NCI-H345 (cell line): Measurements from ENCODE around the gene IFNA1.
A peak's percentile ranks its signal among the peaks of the same experiment; 100 is the strongest.
"Not testable (repeated sequence)": the region's sequence is repeated elsewhere in the genome, so short reads cannot be mapped to it uniquely, and the experiment has no call there.

ENCODE experiments used
- DNase-seq: peaks from one replicate; lab custom pipeline; 2025; lab: John Stamatoyannopoulos, UW

The IFNA1 gene

GRCh38 chr9:21449312-21449711 is 9.1 kb downstream of the IFNA1 start:
- DNase-seq, result not testable (repeated sequence)

DNA sequence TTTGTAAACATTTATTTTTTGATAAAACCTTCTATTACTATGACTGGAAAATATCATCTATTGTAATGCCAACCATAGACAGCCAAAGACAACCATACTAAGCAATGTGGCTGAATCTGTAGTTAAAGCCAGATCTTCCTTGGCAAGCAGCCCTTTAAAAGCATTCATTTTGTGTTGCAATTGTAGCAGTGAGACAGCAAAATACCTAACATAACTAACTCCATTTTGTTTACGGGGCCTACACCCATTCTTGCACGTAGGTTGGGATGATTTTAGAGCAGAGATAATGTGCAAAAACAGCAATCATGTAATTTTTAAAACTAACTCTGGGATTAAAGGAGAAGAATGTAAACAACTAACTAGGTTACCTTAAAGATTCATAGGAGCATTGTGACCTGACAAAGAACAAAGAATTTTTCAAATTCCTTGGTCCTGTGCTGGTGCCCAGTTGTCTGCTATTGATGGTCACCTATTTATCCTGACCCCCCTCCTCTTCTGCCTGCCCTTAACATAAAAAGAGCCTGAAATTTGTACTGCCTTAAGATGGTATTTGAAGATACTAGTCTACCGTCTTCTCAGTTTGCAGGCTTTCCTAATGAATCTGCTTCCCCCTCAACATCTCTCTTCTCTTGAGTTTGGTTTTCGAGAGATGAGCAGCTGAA is 10.6 kb downstream of the IFNA1 start:
- DNase-seq, result no peak

- no peak for DNase-seq
These were observed 12.4 kb downstream of the IFNA1 start for GRCh38 chr9:21452681-21453080.

DNA sequence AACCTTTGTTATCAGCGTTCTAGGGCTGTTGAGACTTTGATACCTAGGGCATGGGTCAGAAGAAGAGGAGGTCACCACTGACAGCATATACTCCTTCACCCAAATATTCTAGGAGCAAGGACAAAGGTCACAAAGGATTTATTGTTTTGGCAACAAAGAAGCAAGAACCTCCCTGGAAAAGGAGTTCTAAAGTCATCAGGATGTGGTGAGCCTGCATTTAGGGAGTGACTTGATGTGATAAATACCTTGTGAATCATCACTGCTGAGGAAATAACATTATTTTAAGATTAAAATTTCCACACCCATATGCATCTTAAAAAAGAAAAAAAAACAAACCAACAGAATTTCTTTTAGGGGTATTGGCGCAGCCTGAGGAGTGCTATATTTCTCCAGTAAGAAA is 13.9 kb downstream of the IFNA1 start:
- DNase-seq, result no peak

- DNase-seq, result no peak
These were observed 15.1 kb downstream of the IFNA1 start for GRCh38 chr9:21455320-21455719.

DNA sequence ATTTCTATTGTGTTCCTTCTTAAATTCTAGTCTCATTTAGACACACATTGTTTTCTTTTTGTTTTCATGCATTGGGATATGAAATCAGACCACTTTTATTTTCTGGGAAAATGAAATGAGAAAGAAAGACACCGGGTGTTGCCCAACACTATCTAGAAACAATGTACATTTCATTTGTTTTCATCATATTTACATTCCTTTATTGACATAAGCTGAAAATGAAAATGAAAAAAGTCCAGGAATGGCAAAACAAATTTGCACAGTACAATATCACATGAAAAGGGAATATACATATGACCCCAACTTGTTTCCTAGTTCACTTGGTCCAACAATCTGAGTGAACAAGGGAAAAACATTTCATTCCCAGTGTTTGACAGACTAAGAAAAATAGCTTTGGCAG is 21.1 kb downstream of the IFNA1 start:
- DNase-seq, result no peak

DNA sequence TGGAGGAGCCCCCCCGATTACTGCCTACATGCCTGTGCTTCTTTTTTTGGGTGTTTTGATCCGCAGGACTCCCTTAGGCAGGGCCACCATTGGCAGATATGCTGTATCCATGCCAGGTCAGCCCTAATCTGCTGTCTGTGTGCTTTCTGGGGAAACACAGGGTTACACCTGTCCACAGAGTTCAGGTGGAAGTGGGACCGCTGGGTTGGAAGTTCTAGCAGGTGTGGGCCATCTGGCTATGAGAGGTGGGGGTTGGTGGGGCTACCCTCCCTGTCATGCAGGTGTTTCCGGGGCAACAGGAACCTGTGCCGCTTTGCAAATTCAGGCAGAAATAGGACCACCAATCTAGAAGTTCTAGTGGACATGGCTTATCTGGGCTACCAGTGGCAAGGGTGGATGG is 24.9 kb downstream of the IFNA1 start:
- DNase-seq, result no peak

- peak; percentile 24 for DNase-seq
These were observed 25.8 kb downstream of the IFNA1 start for GRCh38 chr9:21465859-21466518.

GRCh38 chr9:21470126-21470525 is 29.9 kb downstream of the IFNA1 start:
- DNase-seq, result no peak

DNA sequence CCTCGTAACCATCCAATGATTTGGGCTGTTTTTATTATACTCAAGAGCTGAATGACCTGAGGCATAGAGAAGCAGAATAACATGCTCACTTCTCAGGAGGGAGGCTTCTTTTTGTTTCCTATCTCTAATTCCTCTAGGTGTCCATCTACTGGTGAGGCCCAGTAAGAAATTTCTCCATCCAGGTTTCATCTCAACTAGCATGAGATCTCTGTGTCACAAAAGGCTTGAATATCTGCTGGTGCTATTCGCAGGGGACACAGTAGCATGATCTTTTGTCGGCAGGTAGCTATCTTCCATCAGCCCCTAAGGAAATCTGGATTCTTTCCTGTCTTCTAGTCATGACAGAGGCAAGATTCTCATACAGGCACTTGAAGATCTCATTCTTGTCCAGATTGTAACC is 33.0 kb downstream of the IFNA1 start:
- no peak for DNase-seq

DNA sequence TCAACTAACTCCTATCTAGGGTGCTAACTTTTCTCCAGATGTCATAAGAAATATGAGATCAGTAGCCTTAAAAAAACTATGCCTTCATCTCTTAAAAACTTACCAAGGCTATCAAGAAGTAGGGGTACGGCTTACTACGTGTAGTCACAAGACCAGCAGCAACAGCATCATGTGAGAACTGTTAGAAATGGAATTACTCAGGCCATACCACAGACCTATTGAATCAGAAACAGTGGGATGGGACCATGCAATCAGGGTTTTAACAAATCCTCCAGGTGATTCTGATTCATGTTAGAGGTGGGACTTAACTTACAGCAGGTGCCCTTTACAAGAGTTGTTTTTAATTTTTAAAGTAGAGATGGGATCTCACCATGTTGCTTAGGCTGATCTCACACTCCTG is 37.2 kb downstream of the IFNA1 start:
- no peak for DNase-seq

DNA sequence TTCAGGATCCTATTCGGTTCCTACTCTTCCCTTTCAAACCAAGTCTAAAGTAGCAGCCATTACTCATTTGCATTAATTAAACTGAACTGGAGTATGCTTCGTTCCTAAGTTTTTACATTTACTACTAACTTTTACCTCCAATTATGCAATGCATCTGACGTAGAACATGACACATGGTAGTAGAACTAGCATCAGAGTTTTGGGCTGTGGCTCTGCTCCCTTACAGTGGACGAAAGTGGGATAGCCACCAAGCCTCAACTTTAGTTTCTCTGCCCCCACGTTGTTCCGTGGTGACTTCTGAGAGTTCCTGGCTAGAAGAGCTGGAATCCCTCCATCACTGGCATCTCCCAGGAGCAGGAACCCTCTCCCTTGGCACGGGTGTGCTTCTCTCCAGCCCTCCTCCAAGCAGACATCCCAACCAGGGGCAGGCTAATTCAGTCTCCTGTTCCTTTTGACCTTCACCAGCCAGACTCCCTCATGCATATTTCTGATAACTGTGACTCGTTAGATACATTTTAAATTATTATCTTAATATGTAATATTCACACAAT is 39.0 kb downstream of the IFNA1 start:
- DNase-seq, result no peak

GRCh38 chr9:21481470-21482056 is 41.3 kb downstream of the IFNA1 start:
- no peak for DNase-seq

GRCh38 chr9:21482213-21482612 is 42.0 kb downstream of the IFNA1 start, which contains the start of gene IFNE:
IFNE (minus strand) TSS chr9:21482313; CDS start chr9:21481694, 619 bp downstream.
- no peak for DNase-seq
